HG02763 (cell line): Measurements from ENCODE around the gene MALRD1.

Experiments used
- ATAC-seq: cut with Tn5 transposase; IDR thresholded peaks from one replicate; pipeline ENCODE4 v1.9.1; 2021; ENCODE audit warnings: mild to moderate bottlenecking, moderate library complexity; ENCODE audit not compliant: unreplicated experiment

The MALRD1 gene

DNA sequence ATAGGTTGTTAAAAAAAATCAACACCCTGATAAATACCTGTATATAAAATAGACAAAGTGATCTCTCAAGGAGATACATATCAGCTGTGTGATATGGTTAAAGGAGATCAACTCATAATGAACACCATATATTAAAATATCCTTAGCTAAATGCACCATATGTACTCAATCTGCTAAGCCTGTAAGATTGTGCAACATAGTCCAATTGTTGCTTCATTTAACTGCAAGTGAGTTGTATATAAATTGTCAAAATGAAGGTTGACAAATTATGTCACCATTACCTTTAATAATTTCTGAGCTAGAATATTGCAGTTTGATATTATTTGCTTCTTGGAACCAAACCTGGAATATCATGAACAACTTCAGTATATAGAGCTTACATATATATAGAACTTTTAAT is 283.7 kb downstream of the MALRD1 start:
- ATAC-seq: no peak

- no peak for ATAC-seq
Observed at GRCh38 chr10:19333631-19334030, 285.0 kb downstream of the MALRD1 start.

DNA sequence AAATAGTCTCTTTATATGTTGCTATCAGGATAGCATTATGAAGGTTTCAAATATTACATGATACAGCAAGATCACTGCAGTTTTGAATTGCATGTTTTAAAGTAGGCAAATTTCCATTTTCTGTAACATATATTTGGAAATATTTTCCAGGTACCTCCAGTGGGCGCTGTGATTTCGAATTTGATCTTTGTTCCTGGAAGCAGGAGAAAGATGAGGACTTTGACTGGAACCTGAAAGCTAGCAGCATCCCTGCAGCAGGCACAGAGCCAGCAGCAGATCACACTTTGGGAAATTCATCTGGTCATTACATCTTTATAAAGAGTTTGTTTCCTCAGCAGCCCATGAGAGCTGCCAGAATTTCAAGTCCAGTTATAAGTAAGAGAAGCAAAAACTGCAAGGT is 299.0 kb downstream of the MALRD1 start:
- no peak for ATAC-seq

GRCh38 chr10:19367176-19367575 is 318.6 kb downstream of the MALRD1 start:
- no peak for ATAC-seq

DNA sequence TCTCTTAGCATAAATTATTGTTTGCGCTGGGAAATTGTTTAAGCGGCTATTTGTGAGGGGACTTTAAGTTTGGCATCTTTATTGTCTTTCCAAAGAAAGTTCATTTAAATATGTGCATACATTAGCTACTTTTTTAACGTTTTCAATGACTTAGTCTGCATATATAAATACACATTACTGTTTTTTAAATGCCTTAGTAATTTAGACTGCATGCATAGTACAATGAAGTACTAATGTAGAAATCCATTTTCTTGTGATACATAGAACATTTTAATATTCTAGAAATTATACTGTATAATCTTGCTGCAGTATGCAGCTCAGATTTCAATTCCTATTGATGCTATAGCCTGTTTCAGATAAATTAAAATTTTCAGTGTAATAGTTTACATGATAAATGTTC is 325.4 kb downstream of the MALRD1 start:
- no peak for ATAC-seq

DNA sequence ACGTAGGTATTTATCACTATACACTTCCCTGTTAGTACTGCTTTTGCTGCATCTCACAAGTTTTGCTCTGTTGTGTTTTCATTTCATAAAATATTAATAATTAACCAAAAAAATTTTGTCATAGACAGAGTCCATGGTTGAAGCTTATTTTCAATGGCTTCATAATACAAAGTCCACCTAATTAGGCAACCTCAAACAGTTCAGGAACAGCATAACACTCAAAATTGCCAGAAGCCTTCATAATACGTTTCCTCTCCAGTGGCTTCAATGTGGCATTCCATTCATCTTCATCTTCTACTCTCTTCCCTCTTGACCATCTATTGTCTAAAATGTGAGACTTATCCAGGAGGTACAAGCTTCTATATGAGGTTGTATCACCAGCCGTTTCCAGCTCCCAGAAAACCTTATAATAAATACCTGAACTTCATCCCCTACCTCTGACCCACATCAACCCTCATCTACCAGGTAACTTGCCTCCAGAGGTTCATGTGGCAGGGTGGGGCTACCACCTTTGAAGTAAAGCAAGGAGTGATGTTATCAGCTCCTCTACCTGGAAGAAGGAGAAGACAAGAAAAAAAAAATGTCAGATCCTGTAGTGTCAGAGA is 337.3 kb downstream of the MALRD1 start:
- no peak for ATAC-seq

- no peak for ATAC-seq
Observed at GRCh38 chr10:19408924-19409323, 360.3 kb downstream of the MALRD1 start.

- no peak for ATAC-seq
Observed at GRCh38 chr10:19411119-19411518, 362.5 kb downstream of the MALRD1 start.

GRCh38 chr10:19412531-19412930 is 363.9 kb downstream of the MALRD1 start:
- no peak for ATAC-seq

DNA sequence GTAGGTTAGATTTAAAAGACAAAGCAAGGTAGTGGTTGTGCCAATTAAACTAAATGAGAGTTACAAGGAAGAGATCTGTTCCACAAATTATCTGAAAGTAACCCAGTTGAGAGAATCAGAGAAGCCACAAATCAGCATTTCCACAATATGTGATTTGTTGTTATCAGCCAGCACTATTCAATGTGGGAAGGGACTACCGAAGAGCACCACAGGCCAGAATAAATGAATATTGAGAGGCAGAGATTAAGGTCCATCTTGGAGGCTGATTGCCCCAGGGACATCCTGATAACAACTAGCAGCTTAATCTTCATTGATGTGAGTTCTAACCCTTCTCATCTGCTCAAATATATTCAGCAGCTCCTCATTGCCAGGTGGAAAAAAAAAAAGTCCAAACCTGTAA is 367.6 kb downstream of the MALRD1 start:
- ATAC-seq: no peak

GRCh38 chr10:19417740-19418139 is 369.1 kb downstream of the MALRD1 start:
- no peak for ATAC-seq

DNA sequence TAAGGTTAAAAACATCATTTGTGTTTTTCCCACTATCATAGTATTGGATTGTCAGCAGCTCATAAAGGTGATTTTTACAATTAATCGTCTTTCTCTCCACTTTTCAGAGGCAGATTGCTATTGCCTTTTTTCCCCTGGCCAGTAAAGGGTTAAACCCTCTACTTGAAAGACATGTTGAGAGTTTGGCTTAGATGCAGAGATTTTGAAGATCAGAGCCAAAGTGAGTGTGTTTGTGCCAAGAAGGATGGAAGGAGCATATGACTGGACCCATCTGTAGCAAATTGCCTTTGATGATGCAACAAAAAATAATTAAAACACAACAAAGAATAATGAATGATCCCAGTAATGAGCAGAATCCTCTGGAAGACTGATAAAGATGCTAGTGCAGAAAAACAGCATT is 373.1 kb downstream of the MALRD1 start:
- no peak for ATAC-seq

- no peak for ATAC-seq
Observed at GRCh38 chr10:19426034-19426433, 377.4 kb downstream of the MALRD1 start.

DNA sequence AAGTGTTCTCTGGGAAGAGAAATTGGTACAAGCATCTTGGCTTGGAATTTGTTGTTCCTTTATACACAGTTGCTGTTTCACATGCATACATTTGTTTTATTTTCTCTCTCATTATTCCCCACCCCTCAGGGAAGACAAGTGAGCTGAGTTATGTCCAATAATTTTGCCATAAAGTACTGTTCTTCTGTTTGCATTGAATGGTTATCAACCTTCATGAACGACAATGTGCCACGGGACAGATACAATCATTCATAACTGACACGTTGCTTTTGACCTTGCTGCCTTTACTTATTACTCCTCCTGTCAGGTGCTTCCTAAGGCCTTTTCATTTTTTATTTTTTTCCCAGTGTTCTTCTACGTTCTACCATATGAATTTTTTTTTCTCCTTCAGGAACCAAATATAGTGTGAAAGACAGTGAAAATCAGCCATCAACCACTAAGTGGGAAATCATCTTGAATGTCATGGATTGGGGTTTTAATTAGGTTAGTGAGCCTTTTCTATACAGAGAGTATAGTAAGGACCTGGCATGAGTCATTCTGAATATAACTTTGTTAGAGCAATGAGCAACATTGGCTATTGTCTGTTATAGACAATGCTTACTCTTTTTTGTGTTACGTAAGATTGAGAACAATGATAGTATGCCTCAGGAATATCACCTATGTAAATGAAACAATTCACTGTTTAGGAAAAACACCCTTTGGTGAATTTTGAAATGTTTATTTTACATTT is 383.2 kb downstream of the MALRD1 start:
- ATAC-seq: no peak

GRCh38 chr10:19449860-19450259 is 401.3 kb downstream of the MALRD1 start:
- ATAC-seq: no peak

- no peak for ATAC-seq
Observed at GRCh38 chr10:19451356-19451755, 402.8 kb downstream of the MALRD1 start.

GRCh38 chr10:19451937-19452336 is 403.3 kb downstream of the MALRD1 start:
- no peak for ATAC-seq

DNA sequence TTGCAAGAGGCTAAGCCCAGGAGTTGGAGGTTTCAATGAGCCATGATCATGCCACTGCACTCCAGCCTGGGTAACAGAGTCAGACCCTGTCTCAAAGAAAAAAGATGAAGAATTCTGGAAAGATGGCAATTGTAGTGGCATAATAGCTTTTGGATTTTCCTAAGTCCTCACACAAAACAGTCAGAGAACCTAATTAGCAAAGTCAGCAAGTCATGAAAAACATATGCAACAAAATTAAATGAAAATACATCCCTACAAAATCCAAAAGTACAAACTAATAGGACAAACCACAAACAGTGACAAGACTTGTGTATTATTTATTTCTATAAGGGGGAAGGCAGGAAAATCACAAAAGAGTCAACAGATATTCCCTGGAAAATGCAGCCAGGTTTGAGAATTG is 405.4 kb downstream of the MALRD1 start:
- no peak for ATAC-seq

DNA sequence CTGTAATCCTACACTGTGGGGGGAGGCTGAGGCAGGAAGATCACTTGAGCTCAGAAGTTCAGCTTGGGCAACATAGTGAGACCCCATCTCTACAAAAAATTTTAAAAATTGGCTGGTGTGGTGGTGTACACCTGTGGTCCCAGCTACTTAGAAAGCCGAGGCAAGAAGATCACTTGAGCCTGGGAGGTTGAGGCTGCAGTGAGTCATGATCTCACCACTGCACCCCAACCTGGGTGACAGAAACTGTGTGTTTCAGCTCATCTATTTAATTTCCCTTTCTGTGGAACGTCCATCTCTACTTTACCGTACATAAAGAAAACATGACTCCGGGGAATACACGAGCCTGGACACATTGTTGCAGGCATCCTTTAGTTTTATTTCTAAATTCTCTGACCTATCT is 413.0 kb downstream of the MALRD1 start:
- no peak for ATAC-seq

DNA sequence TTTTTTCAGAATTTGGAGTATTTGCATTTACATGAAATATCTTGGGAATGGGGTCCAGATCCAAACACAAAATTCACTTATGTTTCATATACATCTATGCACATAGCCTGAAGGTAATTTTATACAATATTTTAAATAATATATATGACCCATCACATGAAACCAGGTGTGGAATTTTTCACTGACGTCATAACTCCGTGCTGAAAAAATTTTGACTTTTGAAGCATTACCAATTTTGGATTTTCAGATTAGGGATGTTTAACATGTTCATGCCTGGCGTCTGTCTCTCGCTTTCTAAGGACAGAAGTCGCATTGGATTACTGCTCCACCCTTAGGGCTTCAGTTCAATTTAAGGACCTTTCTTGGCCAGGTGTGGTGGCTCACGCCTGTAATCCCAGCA is 418.1 kb downstream of the MALRD1 start:
- no peak for ATAC-seq

GRCh38 chr10:19468413-19468812 is 419.8 kb downstream of the MALRD1 start:
- no peak for ATAC-seq

DNA sequence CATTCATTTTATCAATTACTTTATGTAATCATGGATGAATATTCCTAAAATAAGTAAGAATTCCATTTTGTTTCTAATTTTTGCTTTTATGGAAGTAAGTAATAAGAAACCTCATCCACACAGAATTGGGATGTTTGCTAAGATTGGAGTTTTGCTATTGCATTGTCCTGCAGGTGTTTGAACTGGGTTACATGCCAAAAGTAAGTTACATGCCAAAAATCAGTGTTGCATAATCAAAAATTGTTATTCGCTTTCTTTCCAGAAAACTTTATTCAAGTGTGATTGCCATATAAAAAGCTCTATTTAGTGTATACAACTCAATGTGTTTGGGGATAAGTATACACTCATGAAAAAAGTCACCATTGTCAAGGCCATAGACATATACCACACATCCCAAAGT is 420.9 kb downstream of the MALRD1 start:
- ATAC-seq: no peak

DNA sequence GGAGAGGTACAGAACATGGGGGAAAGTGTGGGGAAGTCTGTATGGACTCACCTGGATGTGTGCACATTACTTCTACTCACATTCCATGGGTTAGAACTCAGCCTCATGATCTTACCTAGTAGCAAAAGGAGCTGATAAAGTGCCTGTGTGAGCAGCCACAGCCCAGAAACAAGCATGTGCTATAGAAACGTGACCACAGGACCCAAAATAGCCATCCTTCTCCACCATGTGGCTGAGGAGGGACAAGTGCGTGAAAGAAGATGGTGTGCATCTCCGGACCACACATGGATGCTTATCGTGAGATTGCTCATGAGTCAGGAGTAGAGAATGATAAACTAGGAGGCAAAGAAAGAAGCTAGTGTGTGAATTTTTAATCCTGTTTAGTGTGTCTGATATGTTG is 431.3 kb downstream of the MALRD1 start:
- no peak for ATAC-seq
